ENCODE results near the gene IL6R.

The IL6R gene

DNA sequence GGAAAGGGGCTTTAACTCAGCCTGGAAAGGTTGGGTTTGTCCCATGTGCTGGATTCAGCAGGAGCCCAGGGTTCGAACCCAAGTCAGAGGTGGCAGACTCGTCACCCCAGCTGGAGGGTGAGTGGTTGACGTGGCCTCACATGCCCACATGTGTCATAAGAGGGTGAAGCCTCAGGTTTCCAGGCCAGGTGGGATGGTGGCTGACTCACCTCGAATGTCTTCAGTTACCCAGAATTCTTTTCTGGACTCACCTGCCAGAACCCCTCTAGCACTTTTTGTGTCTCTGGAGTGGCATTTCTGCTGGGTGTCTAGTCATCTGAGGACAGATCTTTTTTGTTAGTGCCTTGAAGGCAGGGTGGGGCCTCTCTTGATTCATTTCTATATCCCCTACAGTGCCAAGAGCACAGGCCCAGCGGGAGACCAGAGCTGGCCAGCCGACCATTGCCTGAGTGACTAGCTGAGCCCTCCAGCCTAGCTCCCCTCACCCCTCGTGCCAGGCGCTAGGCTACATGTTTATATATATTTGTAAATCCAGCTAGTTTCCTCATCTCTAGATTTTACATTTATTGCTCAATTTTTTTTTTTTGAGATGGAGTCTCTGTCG, 28.1 kb downstream of the IL6R start:
- DNase-seq (ENCODE audit: low spot score), result no peak
- TF ChIP-seq, protein P1, sequence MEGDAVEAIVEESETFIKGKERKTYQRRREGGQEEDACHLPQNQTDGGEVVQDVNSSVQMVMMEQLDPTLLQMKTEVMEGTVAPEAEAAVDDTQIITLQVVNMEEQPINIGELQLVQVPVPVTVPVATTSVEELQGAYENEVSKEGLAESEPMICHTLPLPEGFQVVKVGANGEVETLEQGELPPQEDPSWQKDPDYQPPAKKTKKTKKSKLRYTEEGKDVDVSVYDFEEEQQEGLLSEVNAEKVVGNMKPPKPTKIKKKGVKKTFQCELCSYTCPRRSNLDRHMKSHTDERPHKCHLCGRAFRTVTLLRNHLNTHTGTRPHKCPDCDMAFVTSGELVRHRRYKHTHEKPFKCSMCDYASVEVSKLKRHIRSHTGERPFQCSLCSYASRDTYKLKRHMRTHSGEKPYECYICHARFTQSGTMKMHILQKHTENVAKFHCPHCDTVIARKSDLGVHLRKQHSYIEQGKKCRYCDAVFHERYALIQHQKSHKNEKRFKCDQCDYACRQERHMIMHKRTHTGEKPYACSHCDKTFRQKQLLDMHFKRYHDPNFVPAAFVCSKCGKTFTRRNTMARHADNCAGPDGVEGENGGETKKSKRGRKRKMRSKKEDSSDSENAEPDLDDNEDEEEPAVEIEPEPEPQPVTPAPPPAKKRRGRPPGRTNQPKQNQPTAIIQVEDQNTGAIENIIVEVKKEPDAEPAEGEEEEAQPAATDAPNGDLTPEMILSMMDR (IDR thresholded peaks at IDR 0.05; ENCODE audit: borderline replicate concordance, control extremely low read depth, extremely low read depth, insufficient read depth, missing control alignments), result no peak
- in situ Hi-C loops (cut with MboI; ENCODE audit: low sequenced_read_pairs, unreplicated experiment), result no loop called here

GRCh38 chr1:154434346-154435085, 29.4 kb downstream of the IL6R start:
- in situ Hi-C loops (cut with MboI; ENCODE audit: low sequenced_read_pairs, unreplicated experiment), result no loop called here
- TF ChIP-seq, protein P1 (IDR thresholded peaks at IDR 0.05; ENCODE audit: borderline replicate concordance, control extremely low read depth, extremely low read depth, insufficient read depth, missing control alignments), result no peak
- no peak for DNase-seq (ENCODE audit: low spot score)

- in situ Hi-C loops (cut with MboI; ENCODE audit: low sequenced_read_pairs, unreplicated experiment), result no loop called here
- TF ChIP-seq, protein P1 (IDR thresholded peaks at IDR 0.05; ENCODE audit: borderline replicate concordance, control extremely low read depth, extremely low read depth, insufficient read depth, missing control alignments), result no peak
- DNase-seq (ENCODE audit: low spot score), result no peak
Observed at GRCh38 chr1:154435599-154436200, 30.6 kb downstream of the IL6R start.

- TF ChIP-seq, protein P1 (IDR thresholded peaks at IDR 0.05; ENCODE audit: borderline replicate concordance, control extremely low read depth, extremely low read depth, insufficient read depth, missing control alignments), result no peak
- in situ Hi-C loops (cut with MboI; ENCODE audit: low sequenced_read_pairs, unreplicated experiment), result no loop called here
- no peak for DNase-seq (ENCODE audit: low spot score)
Observed at GRCh38 chr1:154436433-154436832, 31.3 kb downstream of the IL6R start.

DNA sequence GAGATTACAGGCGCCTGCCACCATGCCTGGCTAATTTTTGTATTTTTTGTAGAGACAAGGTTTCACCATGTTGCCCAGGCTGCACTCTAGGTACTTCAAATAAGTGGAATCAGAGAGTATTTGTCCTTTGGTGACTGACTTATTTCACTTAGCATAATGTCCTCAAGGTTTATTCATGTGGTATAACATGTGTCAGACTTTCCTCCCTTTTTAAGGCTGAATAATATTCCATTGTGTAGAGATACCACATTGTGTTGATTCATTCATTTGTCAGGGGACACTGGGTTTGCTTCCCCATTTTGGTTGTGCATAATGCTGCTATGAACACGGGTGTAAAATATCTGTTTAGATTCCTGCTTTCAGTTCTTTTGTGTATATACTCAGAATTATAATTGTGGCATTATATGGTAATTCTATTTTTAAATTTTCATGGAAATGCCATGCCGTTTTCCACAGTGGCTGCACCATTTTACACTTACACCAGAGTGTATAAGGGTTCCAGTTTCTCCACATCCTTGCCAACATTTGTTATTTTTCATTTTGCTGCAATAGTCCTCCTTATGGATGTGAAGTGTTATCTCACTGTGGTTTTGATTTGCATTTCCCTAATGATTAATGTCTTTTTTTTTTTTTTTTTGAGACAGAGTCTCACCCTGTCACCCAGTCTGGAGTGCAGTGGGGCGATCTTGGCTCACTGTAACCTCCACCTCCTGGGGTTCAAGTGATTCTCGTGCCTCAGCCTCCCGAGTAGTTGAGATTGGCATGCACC, 35.1 kb downstream of the IL6R start:
- DNase-seq (ENCODE audit: low spot score), result no peak
- TF ChIP-seq, protein P1 (IDR thresholded peaks at IDR 0.05; ENCODE audit: borderline replicate concordance, control extremely low read depth, extremely low read depth, insufficient read depth, missing control alignments), result no peak
- in situ Hi-C loops (cut with MboI; ENCODE audit: low sequenced_read_pairs, unreplicated experiment), result no loop called here

DNA sequence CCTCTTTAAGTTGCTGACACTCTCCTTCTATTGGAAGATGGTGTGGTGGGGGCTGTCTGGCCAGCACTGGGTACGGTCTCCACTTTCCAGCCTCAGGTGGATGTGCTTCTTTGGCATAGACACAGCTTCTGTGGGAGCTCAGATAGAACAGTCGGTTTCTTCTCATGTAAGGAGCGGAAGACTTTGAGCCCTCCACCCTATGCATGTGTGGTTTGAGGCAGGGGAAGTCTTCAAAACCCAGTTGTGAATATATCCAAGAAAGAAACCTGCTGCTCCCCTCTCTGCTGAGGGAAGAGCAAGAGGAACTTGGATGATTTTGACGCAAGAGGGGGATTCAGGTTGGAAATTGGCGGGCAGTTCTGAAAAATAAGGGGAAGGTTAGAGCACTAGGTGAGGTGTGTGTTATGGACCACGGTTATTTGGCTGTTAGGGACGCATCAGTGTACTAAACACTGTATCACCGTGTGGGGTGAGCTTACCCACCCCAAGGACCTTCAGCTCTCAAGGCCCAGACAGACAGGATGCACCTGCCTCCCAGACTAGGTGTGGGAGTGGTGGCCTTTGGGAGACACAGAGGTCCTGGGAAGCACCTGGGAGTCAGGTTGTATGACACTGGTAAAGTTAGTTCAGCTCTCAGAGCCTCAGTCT, 36.2 kb downstream of the IL6R start:
- TF ChIP-seq, protein P1 (IDR thresholded peaks at IDR 0.05; ENCODE audit: borderline replicate concordance, control extremely low read depth, extremely low read depth, insufficient read depth, missing control alignments), result no peak
- in situ Hi-C loops (cut with MboI; ENCODE audit: low sequenced_read_pairs, unreplicated experiment), result no loop called here
- DNase-seq (ENCODE audit: low spot score), result no peak
